ENCODE data around the gene BRD1.
"Not testable (repeated sequence)": the region's sequence is repeated elsewhere in the genome, so short reads cannot be mapped to it uniquely, and the experiment has no call there.

The BRD1 gene

DNA sequence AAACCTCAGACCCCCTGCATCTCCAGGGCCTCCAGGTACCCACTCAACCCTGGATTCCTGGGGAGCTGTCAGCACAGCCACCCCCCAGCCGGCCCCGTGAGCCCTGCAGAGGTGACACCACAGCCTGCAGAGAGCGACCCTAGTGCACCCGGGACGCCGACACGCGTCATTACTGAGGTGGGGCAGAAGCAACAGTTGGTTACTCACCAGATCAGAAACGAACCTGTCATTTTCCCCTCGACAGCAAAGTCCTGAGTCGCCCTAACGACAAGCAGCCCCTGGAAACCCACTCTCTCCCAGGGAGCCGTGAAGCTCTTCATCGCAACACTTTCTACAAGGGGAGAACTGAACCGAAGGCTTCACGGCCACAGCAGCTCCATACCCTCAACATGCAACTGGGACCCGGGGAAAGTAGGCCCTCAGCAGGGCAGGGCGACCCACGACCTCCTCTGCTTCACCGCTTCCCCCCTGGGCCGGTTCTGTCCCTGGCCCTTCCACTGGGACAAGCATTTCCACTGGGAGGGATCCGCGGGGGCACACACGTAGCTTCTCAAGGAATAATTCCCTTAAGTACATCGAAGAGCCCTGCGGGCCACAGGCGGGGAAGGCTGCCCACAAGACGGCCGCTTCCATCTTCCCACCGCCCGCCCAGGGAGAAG, 1.6 kb downstream of the BRD1 start:
- peak; percentile 47 for DNase-seq (ENCODE audit: low spot score)

DNA sequence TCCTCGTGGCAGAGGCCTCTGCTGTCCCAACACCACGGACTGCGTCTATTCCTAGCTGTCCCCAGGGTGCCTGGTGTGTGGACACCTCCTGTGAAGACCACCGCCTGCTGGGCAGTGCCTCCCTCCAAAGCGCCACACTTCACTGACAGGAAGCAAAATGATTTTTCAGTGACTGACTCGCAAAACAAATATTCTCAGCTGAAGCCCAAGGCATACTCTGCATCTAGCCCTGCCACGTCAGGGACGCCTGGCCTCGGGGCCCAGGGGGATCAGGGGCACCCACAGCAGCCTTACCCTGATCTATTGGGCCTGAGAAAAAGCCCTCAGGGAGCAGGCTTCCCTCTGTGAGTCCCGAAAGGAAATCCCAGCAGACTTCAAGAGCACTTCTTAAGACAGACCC, 2.2 kb downstream of the BRD1 start:
- no peak for DNase-seq (ENCODE audit: low spot score)

DNA sequence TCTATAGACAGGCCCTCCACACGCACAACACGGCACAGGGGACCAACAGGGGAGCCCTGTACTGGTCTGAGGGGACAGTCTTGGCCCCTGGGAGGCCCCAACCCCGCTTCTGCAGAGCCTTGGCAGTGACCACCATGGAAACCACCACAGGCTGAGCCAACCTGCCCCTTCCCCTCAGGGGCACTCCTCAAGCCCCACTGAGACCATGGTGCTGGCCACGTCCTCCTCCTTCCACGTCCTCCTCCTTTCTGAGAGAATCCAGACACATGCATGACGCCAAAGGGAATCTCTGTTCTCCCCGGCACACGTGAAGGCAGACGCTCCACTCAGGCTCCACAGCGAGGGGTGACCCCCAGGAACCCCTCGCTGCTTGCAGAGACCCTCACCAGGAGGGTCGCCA, 2.7 kb downstream of the BRD1 start:
- DNase-seq (ENCODE audit: low spot score), result no peak

GRCh38 chr22:49824185-49824925, 3.3 kb downstream of the BRD1 start:
- no peak for DNase-seq (ENCODE audit: low spot score)

- DNase-seq (ENCODE audit: low spot score), result no peak
Observed at GRCh38 chr22:49823289-49824045, 4.2 kb downstream of the BRD1 start.

DNA sequence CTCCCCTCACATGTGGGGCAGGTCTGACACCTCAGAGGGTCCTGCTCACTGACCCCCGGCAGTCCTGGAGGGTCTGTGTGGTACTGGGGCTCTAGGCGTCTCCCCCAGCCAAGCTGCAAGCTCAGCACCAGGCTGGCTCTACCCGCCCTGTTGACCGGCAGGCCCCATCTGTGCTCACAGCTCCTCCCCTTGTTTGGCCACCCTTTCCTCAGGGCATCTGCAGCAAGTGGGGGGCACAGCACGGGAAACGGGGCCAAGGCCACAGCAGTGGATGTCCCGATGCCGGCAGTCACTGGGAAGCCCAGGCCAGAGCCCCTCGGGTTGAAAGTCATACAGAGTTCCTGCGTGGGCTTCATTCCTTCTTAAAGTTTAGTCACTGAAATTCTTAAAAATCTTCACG, 5.9 kb downstream of the BRD1 start:
- DNase-seq (ENCODE audit: low spot score), result not testable (repeated sequence)

- no peak for DNase-seq (ENCODE audit: low spot score)
Observed at GRCh38 chr22:49820984-49821383, 6.7 kb downstream of the BRD1 start.

DNA sequence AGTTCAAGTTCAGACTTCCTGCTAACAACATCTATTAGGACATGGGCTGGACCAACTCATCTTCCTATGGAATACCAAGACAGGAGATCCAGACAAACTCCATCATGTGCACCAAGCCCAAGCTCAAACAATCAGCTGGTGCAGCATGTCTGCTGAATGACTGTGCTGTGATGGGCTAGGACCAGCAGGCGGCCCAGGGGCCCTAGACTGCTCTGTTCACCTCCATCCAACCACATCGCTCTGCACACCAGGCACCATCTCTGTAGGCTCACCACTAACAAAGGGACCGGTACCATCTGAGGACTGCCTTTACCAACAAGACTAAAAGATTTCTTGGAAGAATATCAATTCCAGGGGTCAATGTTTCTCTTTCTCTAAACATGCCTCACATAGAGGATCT, 10.3 kb downstream of the BRD1 start:
- DNase-seq (ENCODE audit: low spot score), result no peak

GRCh38 chr22:49815641-49816091, 12.0 kb downstream of the BRD1 start:
- DNase-seq (ENCODE audit: low spot score), result no peak

DNA sequence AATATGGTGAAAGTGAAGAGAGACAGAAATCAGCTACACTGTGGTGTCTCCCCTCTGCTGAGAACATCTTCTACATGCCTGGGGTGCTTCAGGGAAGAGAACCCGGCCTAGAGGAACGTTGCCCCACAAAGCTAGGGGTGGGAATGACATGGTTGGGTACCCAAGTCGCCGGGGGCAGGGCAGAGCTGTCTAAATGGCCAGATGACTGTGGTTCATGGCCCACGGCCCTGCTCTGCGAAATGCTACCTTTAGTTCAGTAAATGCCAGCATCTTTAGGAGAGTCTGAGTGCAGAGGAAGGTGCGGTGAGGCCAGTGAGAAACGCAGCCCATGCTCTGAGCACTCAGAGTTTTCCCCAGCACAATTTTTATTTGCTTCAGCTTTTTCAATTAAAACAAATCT, 12.8 kb downstream of the BRD1 start:
- no peak for DNase-seq (ENCODE audit: low spot score)

- no peak for DNase-seq (ENCODE audit: low spot score)
Observed at GRCh38 chr22:49814164-49814686, 13.4 kb downstream of the BRD1 start.

DNA sequence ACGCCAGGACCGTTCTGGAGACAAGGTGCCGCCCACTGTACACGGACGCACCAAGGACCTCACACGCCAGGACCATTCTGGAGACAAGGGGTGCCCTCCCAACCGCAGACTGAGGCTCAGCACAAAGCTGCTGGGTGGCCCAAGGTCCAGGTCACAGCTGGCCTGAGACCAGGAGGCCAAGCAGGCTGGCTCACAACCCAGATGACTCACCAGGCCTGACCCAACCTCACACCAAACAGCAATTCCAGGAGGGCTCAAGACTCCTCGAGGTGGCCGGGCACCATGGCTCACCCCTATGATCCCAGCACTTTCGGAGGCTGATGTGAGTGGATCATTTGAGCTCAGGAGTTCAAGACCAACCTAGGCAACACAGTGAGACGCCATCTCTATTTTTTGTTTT, 14.8 kb downstream of the BRD1 start:
- no peak for DNase-seq (ENCODE audit: low spot score)

GRCh38 chr22:49811020-49811791, 16.5 kb downstream of the BRD1 start:
- DNase-seq (ENCODE audit: low spot score), result no peak

DNA sequence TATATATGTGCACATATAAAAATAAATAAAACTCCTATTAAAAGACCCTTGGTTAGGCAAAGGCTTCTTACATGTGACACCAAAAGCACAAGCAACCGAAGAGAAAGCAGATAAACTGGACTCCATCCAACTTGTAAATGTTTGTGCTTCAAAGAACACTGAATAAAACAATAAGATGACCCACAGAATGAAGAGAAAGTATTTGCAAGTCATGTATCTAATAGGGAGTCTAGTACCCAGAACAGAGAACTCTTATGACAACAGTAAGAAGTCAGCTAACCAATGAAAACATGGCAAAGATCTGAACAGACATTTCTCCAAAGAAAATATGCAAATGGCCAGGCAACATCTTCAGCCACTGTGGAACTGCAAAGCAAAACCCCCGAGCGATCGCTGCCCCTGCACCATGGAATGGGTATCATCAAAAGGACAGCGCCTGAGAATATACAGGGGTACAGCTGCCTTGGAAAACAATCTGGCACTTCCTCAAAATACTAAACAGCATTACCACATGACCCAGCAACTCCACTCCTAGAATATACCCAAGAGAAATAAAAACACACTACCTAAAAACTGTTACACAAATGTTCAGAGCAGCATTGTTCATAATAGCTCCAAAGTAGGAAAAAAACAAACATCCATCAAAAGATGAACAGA, 17.2 kb downstream of the BRD1 start:
- no peak for DNase-seq (ENCODE audit: low spot score)

GRCh38 chr22:49807780-49808708, 19.6 kb downstream of the BRD1 start:
- peak; percentile 65 for DNase-seq (ENCODE audit: low spot score)

GRCh38 chr22:49807129-49807528, 20.5 kb downstream of the BRD1 start:
- no peak for DNase-seq (ENCODE audit: low spot score)

DNA sequence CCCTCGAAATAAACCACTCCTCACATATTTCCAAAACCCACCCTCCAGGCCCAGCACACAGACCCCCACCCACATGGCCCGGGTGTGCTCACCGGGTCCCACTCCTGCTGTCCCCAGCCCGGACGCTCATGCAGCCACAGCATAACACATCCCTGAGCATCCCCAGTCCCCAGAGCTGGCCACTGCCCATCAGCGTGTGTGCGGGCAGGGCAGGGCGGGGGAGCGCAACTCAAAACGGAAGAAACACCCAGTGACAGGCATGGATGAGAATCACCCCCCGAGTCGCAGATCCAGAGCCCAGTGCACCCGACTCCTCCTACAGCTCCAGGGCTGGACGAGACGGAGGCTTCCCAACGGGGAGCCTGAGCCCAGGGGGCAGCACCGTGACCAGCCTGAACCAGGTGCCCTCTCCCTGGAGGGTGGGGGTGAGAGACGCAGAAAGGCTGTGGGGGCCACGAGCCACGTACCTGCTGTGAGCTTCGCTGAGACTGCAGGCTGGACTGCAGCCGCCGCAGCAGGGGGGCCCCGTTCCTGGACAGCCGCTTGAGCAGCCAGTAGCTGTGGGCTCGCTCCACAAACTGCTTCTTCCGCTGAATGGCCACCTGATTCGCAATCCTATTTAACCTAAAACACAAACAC, 23.8 kb downstream of the BRD1 start:
- DNase-seq (ENCODE audit: low spot score), result no peak

DNA sequence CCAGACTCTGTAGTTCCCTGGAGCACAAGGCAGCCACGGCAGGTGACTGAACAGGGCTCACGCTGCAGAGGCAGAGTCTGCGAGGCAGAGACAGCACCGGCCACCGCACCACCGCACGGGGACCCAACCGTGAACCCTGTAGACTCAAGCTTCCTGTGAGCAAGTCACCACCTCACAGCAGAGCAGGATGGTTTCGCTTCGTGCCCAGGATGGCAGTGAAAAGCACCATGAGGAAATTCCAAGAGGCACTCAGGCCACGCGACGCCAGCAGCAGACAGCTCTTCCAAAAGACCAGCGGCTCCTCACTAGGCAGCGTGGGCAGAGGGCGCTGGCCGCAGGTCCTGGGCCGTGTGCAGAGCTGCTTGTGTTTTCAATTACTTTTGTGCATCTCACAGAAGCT, 24.5 kb downstream of the BRD1 start:
- no peak for DNase-seq (ENCODE audit: low spot score)

- no peak for DNase-seq (ENCODE audit: low spot score)
Observed at GRCh38 chr22:49801391-49802060, 26.1 kb downstream of the BRD1 start.
